Keratinocyte (primary cell): ENCODE results near the gene ANKS1A. TPM values are rescaled to one million over a fixed set of nuclear protein-coding genes. Genes with fewer than 3 reads are reported as not detected.

Experiments used
- DNase-seq: peaks from one replicate; pipeline ENCODE4 v3.0.0-alpha.2; 2011; ENCODE audit warnings: low read depth, missing footprints, low spot score
- FAIRE-seq: peaks from 2 replicates; lab custom pipeline; 2011; peaks lifted over from hg19 to GRCh38; lab: Jason Lieb, UNC
- H2AFZ ChIP-seq: 2 replicates; pipeline ENCODE4 v1.6.0; 2012; ENCODE audit warnings: low read length, control low read depth, inconsistent platforms; ENCODE audit not compliant: control insufficient read depth
- H3K27ac ChIP-seq: 2 replicates; pipeline ENCODE4 v1.5.1; 2011; ENCODE audit warnings: low read length; ENCODE audit not compliant: control insufficient read depth, insufficient read depth
- H3K27me3 ChIP-seq: 3 replicates; pipeline ENCODE4 v1.6.0; 2011; ENCODE audit warnings: low read length; ENCODE audit not compliant: control insufficient read depth, insufficient read depth; ENCODE audit errors: extremely low read depth
- H3K36me3 ChIP-seq, 2 experiments: 2 replicates in 1 of 2; 3 replicates in 1 of 2; pipeline ENCODE4 v1.5.1; 2011; ENCODE audit warnings: low read length in 2 of 2, mild to moderate bottlenecking in 1 of 2; ENCODE audit not compliant: control insufficient read depth in 2 of 2, insufficient read depth in 2 of 2; ENCODE audit errors: extremely low read depth in 1 of 2
- H3K4me1 ChIP-seq: 3 replicates; pipeline ENCODE4 v1.5.1; 2011; ENCODE audit warnings: low read length; ENCODE audit not compliant: control insufficient read depth, insufficient read depth; ENCODE audit errors: extremely low read depth
- H3K4me2 ChIP-seq: 3 replicates; pipeline ENCODE4 v1.6.0; 2011; ENCODE audit warnings: low read depth, low read length; ENCODE audit not compliant: control insufficient read depth, insufficient read depth; ENCODE audit errors: extremely low read depth
- H3K4me3 ChIP-seq, 3 experiments: fragments of 200-600 bp in 1 of 3; sonication (generic) in 1 of 3; 2 replicates in 2 of 3; 3 replicates in 1 of 3; pipeline ENCODE4 v1.5.1; 2011 to 2016; ENCODE audit warnings: low read length in 3 of 3, mild to moderate bottlenecking in 3 of 3, control low read depth in 2 of 3, inconsistent platforms in 1 of 3, low read depth in 1 of 3, mixed read lengths in 1 of 3, mixed run types in 1 of 3, moderate library complexity in 1 of 3; ENCODE audit not compliant: control insufficient read depth in 2 of 3, insufficient read depth in 2 of 3; ENCODE audit errors: extremely low read depth in 1 of 3
- H3K79me2 ChIP-seq: 2 replicates; pipeline ENCODE4 v1.6.0; 2012; ENCODE audit warnings: low read length; ENCODE audit not compliant: control insufficient read depth, insufficient read depth
- H3K9ac ChIP-seq: 3 replicates; pipeline ENCODE4 v1.6.0; 2011; ENCODE audit warnings: low read length; ENCODE audit not compliant: control insufficient read depth, insufficient read depth; ENCODE audit errors: extremely low read depth
- H3K9me1 ChIP-seq: 3 replicates; pipeline ENCODE4 v1.6.0; 2011; ENCODE audit warnings: low read length; ENCODE audit not compliant: control insufficient read depth, insufficient read depth; ENCODE audit errors: extremely low read depth
- H3K9me3 ChIP-seq: 2 replicates; pipeline ENCODE4 v1.5.1; 2012; ENCODE audit warnings: low read depth, low read length; ENCODE audit not compliant: control insufficient read depth
- H4K20me1 ChIP-seq: 3 replicates; pipeline ENCODE4 v1.6.0; 2011; ENCODE audit warnings: low read length; ENCODE audit not compliant: control insufficient read depth, insufficient read depth; ENCODE audit errors: extremely low read depth
- EZH2 ChIP-seq: IDR thresholded peaks from one replicate; pipeline ENCODE4 v1.6.1; 2012; ENCODE audit warnings: inconsistent platforms, mild to moderate bottlenecking, low read length, moderate library complexity
- dilution Hi-C: fragments of 300-500 bp; cut with MboI; formaldehyde crosslinking; loops from one replicate; pipeline ENCODE4 v1.7.0; 2020; ENCODE audit warnings: low sequenced_read_pairs; ENCODE audit not compliant: extremely low pct_ligation_motif_present
- polyA plus RNA-seq, 5 experiments: library from polyadenylated mRNA; depleted of rRNA in 3 of 5; stranded (reverse) in 3 of 5; stranded (forward) in 1 of 5; unstranded in 1 of 5; fragments of >200 nt; gene quantifications; 1 replicate in 1 of 5; 2 replicates in 3 of 5; 3 replicates in 1 of 5; pipeline versions ENCODE4 v1.2.1 to v1.2.3, GENCODE V29; 2011 to 2012; ENCODE audit warnings: missing spikeins in 2 of 5, low read depth in 1 of 5, low replicate concordance in 1 of 5
- TF ChIP-seq, protein P1 (sequence below), 3 experiments: IDR thresholded peaks in 1 of 3; conservative IDR thresholded peaks in 1 of 3; optimal IDR thresholded peaks in 1 of 3; 2 replicates in 2 of 3; 3 replicates in 1 of 3; pipeline versions ENCODE3 to v1.5.1; 2011; ENCODE audit warnings: low read length in 3 of 3, mild to moderate bottlenecking in 3 of 3, moderate library complexity in 2 of 3, control low read depth in 1 of 3, inconsistent platforms in 1 of 3; ENCODE audit not compliant: insufficient read depth in 2 of 3; ENCODE audit errors: extremely low read depth in 1 of 3

ANKS1A gene
- polyA plus RNA-seq, 1 donor (not counting 4 experiments of a cell fraction or from before 2014, with no cell fraction given) = 8.6 TPM

DNA sequence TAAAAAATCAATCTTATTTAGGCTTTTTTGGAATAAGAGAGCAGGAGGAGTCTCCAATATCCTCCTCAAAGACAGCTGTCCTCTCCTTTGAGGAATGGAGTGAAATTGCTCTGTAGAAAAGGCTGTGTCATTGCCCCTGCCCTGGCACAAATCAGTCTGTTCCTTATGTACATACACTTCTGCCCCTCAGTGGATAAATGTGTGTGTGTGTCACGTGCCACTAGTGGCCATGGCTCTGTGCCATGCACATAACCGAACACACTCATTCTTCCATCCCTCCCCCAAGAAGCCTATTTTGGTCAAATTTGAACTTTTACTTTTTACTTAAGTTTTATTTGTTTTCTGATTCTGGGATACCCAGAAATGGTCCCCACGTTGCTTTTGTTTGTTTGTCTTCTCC, 49.2 kb downstream of the ANKS1A start:
- DNase-seq (no peak), FAIRE-seq (no peak)
- Histone ChIP-seq H3K9ac (no peak overlapping the region), H3K4me3 (no peak overlapping the region), H3K27me3 (no peaks in the 10 kb centered on the region), H4K20me1 (no peaks in the 10 kb centered on the region), H3K79me2 (peaks cover 4% of the 10 kb centered on the region), H3K4me1 (no peaks in the 10 kb centered on the region), H3K9me3 (no peaks in the 10 kb centered on the region), H3K4me2 (no peak overlapping the region), H3K27ac (no peak overlapping the region), H3K36me3 (no peaks in the 10 kb centered on the region), H3K9me1 (no peaks in the 10 kb centered on the region), H2AFZ (no peak overlapping the region)
- dilution Hi-C loops = no loop called here
- TF ChIP-seq EZH2 = no peak
- TF ChIP-seq, protein P1, sequence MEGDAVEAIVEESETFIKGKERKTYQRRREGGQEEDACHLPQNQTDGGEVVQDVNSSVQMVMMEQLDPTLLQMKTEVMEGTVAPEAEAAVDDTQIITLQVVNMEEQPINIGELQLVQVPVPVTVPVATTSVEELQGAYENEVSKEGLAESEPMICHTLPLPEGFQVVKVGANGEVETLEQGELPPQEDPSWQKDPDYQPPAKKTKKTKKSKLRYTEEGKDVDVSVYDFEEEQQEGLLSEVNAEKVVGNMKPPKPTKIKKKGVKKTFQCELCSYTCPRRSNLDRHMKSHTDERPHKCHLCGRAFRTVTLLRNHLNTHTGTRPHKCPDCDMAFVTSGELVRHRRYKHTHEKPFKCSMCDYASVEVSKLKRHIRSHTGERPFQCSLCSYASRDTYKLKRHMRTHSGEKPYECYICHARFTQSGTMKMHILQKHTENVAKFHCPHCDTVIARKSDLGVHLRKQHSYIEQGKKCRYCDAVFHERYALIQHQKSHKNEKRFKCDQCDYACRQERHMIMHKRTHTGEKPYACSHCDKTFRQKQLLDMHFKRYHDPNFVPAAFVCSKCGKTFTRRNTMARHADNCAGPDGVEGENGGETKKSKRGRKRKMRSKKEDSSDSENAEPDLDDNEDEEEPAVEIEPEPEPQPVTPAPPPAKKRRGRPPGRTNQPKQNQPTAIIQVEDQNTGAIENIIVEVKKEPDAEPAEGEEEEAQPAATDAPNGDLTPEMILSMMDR (optimal IDR thresholded peaks at IDR 0.05 in 1 of 3, IDR thresholded peaks at IDR 0.05 in 1 of 3, conservative IDR thresholded peaks at IDR 0.05 in 1 of 3; ENCODE audit: extremely low read depth in 1 of 3, insufficient read depth in 2 of 3, low read length in 3 of 3) = no peak

DNA sequence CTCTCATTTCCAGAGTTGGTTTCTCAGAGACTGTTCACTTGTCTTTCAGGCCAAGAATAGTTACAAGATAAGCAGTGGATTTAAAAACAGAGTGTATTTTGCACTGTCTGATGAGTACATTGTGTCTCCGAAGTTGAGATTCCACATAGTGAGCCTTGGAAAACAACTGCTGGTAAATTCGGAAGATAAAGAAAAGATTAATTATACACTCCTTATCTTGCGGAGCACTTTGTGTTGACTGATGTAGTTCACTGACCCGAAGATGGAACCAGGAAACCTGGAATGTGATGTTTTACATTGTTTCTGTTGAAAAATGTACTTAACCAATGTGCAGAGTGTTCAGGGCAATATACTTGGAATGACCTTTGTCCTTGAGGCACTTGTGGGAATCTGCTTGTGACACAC, 51.0 kb downstream of the ANKS1A start:
- DNase-seq (no peak), FAIRE-seq (no peak)
- H2AFZ ChIP-seq = no peak overlapping the region
- H4K20me1 ChIP-seq = no peaks in the 10 kb centered on the region
- H3K9me3 ChIP-seq = no peaks in the 10 kb centered on the region
- H3K27ac ChIP-seq = no peak overlapping the region
- H3K4me3 ChIP-seq = no peak overlapping the region
- no peaks in the 10 kb centered on the region for H3K4me1 ChIP-seq
- dilution Hi-C loops = no loop called here
- no peaks in the 10 kb centered on the region for H3K27me3 ChIP-seq
- no peak overlapping the region for H3K4me2 ChIP-seq
- no peaks in the 10 kb centered on the region for H3K36me3 ChIP-seq
- no peaks in the 10 kb centered on the region for H3K9me1 ChIP-seq
- H3K79me2 ChIP-seq = peaks cover 4% of the 10 kb centered on the region
- TF ChIP-seq EZH2 = no peak
- TF ChIP-seq, protein P1 (optimal IDR thresholded peaks at IDR 0.05 in 1 of 3, IDR thresholded peaks at IDR 0.05 in 1 of 3, conservative IDR thresholded peaks at IDR 0.05 in 1 of 3; ENCODE audit: extremely low read depth in 1 of 3, insufficient read depth in 2 of 3, low read length in 3 of 3) = no peak
- H3K9ac ChIP-seq = no peak overlapping the region
